Lower lobe of right lung (tissue), 2 donors: ENCODE measurements around the gene STOM. TPM values are rescaled to one million over a fixed set of nuclear protein-coding genes. Genes with fewer than 3 reads are reported as not detected.

Experiments
- ATAC-seq, 2 donors: fragments of 200-7000 bp; cut with Tn5 transposase; one replicate each; pipeline ENCODE4 v1.9.1; 2020 to 2022; ENCODE audit warnings: mild to moderate bottlenecking in 2 of 2, moderate library complexity in 2 of 2
- DNase-seq: peaks from one replicate; pipeline ENCODE4 v3.0.0-alpha.2; 2020
- H3K27ac ChIP-seq: fragments of 200-600 bp; one replicate; pipeline ENCODE4 v1.8.0; 2022
- H3K27me3 ChIP-seq: fragments of 200-600 bp; one replicate; pipeline ENCODE4 v1.8.0; 2022; ENCODE audit warnings: low read depth
- H3K36me3 ChIP-seq: fragments of 200-600 bp; one replicate; pipeline ENCODE4 v1.8.0; 2022; ENCODE audit warnings: mild to moderate bottlenecking
- H3K4me1 ChIP-seq: fragments of 200-600 bp; one replicate; pipeline ENCODE4 v1.8.0; 2022
- H3K4me3 ChIP-seq: fragments of 200-600 bp; one replicate; pipeline ENCODE4 v1.8.0; 2022; ENCODE audit warnings: mild to moderate bottlenecking
- H3K9me3 ChIP-seq: fragments of 200-600 bp; one replicate; pipeline ENCODE4 v1.8.0; 2022
- intact Hi-C: fragments of 100-400 bp; cut with DNase I; formaldehyde crosslinking; loops from one replicate; pipeline ENCODE4 v1.11.0; 2022
- total RNA-seq: library from RNA; stranded (reverse); fragmentation: NEBNext Ultra II Directional; extraction: Animal tissue kit (Norgen Biotek cat#: 25700); gene quantifications from one replicate; pipeline ENCODE4 v1.2.1, GENCODE V29; 2021
- TF ChIP-seq, protein P1 (sequence below): fragments of 200-600 bp; IDR thresholded peaks from one replicate; pipeline ENCODE4 v1.8.0; 2022; ENCODE audit warnings: antibody characterized with exemption, mild to moderate bottlenecking
- donor health status: DM: no; HTN: yes; CAD: no; lungs with severe emphysema.

Gene STOM
- total RNA-seq, 1 donor from 2014 or later = 479 TPM

DNA sequence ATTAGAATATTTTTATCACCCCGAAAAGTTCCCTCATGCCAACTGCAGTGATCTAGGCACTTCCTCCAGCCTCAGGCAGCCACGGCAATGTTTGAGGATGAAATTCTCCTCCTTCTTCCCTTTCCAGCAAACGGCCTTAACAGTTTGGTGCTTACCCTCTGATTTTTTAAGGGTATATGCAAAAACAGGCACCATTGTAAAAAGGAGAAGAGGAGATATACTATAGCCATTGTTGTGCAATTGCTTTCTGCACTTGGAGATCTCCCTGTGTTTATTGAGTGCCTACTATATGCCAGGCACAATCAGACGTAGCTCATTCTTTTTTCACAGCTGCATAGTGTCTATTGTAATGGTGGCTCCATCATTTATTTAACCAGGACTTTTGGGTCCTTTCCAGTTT, 72.7 kb downstream of the STOM start:
- TF ChIP-seq, protein P1, sequence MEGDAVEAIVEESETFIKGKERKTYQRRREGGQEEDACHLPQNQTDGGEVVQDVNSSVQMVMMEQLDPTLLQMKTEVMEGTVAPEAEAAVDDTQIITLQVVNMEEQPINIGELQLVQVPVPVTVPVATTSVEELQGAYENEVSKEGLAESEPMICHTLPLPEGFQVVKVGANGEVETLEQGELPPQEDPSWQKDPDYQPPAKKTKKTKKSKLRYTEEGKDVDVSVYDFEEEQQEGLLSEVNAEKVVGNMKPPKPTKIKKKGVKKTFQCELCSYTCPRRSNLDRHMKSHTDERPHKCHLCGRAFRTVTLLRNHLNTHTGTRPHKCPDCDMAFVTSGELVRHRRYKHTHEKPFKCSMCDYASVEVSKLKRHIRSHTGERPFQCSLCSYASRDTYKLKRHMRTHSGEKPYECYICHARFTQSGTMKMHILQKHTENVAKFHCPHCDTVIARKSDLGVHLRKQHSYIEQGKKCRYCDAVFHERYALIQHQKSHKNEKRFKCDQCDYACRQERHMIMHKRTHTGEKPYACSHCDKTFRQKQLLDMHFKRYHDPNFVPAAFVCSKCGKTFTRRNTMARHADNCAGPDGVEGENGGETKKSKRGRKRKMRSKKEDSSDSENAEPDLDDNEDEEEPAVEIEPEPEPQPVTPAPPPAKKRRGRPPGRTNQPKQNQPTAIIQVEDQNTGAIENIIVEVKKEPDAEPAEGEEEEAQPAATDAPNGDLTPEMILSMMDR = no peak
- no peak for DNase-seq
- H3K4me1 ChIP-seq = peaks cover 82% of the 10 kb centered on the region
- H3K27me3 ChIP-seq = no peaks in the 10 kb centered on the region
- H3K4me3 ChIP-seq = no peak overlapping the region
- H3K27ac ChIP-seq = no peak overlapping the region
- intact Hi-C loops = no loop called here
- ATAC-seq = no peak
- H3K9me3 ChIP-seq = no peaks in the 10 kb centered on the region
- H3K36me3 ChIP-seq = peaks cover 8% of the 10 kb centered on the region

DNA sequence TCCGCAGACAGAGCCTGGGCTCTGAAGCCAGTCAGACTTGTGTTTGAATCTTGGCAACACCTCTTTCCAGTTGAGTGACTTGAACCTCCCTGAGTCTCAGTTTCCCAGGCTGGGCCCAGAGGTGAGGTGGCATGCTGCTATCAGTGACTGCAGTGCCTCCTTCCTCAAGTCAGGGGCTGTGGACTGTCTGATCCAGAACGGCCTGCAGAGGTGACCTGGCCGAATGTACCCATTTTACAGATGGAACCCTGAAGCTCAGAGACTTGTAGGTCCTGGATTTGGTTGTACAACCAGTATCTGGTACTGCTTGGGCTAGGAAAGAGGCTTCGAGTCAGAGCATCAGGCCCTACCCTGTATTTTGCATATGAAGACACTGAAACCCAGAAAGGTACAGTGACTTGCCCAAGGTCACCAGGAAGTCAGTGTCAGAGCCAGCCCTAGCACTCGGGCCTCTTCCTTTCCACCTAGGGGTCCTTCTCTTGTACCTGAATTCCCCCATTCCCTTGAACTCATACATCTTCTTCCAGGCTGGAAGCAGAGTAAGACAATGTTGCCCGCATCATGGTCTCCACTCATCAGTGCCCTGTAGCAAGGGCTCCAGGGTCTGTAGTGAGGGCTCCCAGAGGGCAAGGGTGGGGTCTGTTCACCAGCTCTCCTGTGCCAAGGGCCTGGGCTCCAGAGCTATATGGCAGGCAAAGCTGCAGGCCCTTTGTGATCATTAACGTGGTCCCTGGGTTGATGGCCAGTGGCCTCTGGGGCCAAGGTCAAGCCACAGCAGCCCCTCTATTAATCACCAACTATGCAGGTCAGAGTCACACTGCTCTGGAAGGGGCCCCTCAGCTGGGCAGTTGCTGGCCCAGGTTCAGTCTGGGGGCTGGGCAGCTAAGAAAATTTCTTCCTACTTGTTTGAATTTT, 73.6 kb downstream of the STOM start:
- H3K4me1 ChIP-seq = peaks cover 74% of the 10 kb centered on the region
- DNase-seq (no peak), ATAC-seq (no peak)
- H3K36me3 ChIP-seq = no peaks in the 10 kb centered on the region
- intact Hi-C loops = no loop called here
- H3K27me3 ChIP-seq = no peaks in the 10 kb centered on the region
- TF ChIP-seq, protein P1 = no peak
- H3K4me3 ChIP-seq = no peak overlapping the region
- H3K9me3 ChIP-seq = no peaks in the 10 kb centered on the region
- H3K27ac ChIP-seq = peak overlapping the region; percentile 83

DNA sequence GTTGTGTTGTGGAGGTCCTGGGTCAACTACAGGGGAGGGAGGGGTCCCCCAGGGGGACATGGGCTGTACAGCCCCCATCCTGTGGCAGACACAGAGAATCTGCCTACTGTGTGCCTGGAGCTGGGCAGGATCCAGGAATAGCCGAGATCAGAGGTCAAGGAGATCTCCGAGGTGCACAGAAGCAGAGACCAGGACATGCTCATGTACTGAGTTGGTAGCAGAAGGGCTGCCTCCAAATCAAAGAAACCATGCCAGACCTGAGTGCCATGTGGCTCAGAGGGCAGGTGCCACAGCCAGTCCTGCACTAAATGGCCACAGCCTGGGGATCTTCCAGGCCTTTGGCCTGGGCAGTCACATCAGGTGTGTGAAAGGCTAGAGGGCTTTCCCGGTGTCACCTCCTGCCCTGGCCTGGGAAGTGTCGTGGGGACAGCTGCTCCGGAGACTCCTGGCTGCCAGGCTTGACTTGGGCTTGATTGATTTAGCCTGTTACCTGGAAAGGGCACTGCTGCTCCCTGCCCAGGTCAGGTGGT, 74.3 kb downstream of the STOM start:
- intact Hi-C loops = no loop called here
- H3K4me3 ChIP-seq = no peak overlapping the region
- H3K4me1 ChIP-seq = peaks cover 70% of the 10 kb centered on the region
- DNase-seq (no peak), ATAC-seq (no peak)
- H3K9me3 ChIP-seq = no peaks in the 10 kb centered on the region
- TF ChIP-seq, protein P1 = no peak
- H3K27ac ChIP-seq = peak overlapping the region; percentile 83
- H3K36me3 ChIP-seq = no peaks in the 10 kb centered on the region
- H3K27me3 ChIP-seq = no peaks in the 10 kb centered on the region

DNA sequence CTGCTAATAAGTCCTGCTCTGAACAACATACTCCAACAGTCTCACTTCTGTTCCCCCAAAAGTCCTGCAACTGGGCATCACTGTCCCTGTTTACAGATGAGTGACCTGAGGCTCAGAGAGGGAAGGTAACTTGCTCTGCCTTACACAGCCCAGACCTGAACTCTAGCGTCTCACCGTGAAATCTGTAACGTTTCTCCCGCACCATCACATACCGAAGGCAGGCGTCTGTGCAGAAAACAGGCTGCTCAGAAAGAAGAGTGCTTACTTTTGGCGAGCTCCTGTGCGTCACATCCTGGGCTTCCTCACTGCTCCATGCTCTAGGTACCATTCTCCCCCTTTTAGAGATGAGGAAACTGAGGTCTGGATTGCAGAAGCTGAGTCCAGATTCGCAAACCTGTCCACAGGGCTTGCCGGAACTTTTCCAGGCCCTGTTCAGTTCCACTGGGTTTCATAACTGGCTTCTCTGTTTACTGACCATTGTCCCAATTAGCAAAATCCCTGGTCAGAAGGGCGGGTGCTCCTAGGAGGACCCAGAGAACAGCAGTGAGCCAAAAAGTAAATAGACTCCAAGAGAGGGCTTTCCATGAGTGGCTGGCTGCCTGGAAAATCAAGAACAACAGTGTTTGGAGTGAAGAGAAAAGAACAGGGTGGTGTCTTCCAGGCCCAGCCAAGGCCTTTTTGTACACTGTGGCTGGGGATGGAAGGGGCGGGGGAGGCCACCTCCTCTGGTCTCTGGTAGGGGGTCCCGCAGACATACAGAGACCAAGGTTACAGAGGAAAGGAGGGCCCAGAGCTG, 75.0 kb downstream of the STOM start:
- TF ChIP-seq, protein P1 = no peak
- peak; percentile 61 to 70 for ATAC-seq
- no peaks in the 10 kb centered on the region for H3K9me3 ChIP-seq

DNA sequence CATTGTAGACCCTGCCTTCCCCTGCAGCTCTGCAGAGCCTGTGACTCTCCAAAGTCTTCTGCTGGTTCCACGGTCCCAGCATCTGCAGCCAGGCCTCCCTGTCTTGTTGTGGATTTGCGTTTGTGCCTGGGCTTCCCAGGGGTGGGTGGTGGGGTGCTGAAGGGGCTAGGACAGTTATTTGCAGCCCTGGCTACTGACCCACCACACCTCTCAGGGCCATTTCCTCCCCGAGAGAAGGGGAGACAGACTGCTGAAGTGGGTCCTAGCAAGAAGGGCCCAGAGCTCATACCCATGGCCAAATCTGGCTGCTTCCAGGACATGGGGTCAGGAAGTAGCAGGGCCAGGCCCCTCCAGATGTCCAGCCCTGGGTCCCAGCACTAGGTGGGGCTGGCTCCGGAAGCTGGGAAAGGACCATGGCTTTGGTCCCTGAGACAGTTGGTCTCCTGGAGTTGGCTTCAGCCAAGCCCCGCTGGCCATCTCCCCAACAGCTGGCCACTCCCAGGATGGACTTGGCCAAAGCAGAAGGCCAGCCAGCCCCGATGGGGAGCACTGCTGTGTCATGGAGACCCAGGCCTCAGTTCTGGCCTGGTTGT, 75.8 kb downstream of the STOM start:
- Histone ChIP-seq H3K4me3 (no peak overlapping the region), H3K27ac (peak overlapping the region; percentile 83), H3K27me3 (no peaks in the 10 kb centered on the region), H3K36me3 (no peaks in the 10 kb centered on the region), H3K9me3 (no peaks in the 10 kb centered on the region), H3K4me1 (peaks cover 64% of the 10 kb centered on the region)
- intact Hi-C loops = no loop called here
- TF ChIP-seq, protein P1 = no peak
- DNase-seq (no peak), ATAC-seq (no peak)

More for the DNA sequence above, 75.0 kb downstream of the STOM start:
- peak overlapping the region; percentile 83 for H3K27ac ChIP-seq
- no peaks in the 10 kb centered on the region for H3K27me3 ChIP-seq
- DNase-seq = no peak
- H3K4me3 ChIP-seq = no peak overlapping the region
- intact Hi-C loops = no loop called here
- no peaks in the 10 kb centered on the region for H3K36me3 ChIP-seq
- H3K4me1 ChIP-seq = peaks cover 64% of the 10 kb centered on the region
